ENCODE data around the gene GALNT9.
"Not testable (repeated sequence)": the region's sequence is repeated elsewhere in the genome, so short reads cannot be mapped to it uniquely, and the experiment has no call there.

Gene GALNT9

DNA sequence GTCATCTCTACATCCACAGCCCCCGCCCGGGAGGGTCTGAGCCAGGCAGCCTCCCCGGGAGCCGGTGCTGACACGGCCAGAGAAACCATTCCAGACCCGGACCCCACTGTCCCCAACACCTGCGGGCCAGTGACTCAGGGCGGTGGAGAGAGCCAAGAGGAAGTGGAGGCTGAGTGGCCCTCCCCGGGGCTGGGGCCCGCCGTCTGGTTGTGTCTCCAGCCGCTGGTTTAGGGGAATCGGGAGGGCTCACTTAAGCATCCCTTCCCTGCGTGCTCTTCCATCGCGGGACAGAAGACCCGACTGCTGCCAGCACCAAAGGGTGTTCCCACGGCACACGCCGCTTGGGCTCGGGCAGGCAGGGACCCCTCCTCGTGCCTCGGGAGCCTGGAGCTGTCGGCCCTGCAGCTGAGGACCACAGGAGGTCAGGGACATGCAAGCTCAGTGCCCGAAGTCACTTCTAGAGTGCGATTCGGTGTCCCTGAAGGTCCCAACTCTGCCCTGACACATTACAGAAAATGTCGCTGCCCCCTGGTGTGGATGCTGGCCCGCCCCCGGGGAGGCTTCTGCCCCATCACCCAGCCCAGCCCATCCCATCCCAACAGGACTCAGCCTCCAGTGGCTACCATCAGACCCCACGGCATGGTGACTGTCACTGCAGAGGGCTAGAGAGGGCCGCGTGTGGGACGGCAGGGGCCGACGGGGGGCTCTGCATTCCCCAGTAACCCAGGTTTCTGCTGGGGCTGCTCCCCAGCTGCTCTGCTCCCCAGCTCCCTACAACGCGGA is 50.8 kb downstream of the GALNT9 start:
- DNase-seq: no peak

DNA sequence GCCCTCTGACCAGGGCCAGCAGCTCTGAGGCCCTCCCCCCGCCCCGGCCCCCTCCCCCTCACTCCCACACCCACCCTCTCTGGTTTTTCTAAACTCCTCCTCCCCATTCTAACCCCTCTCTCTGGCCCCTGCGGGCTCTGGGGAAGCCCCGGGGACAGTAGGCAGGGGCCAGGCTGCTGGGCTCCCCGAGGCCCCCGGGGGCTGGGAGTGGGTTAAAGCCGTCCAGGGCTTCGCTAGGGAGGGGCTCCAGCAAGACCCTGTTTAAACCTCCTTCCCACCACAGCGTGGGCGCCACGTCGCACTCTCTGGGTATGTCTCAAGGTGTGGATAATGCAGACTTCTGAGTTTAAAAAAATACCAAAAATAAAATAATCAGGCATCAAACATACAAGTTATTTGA is 51.4 kb downstream of the GALNT9 start:
- DNase-seq: no peak

DNA sequence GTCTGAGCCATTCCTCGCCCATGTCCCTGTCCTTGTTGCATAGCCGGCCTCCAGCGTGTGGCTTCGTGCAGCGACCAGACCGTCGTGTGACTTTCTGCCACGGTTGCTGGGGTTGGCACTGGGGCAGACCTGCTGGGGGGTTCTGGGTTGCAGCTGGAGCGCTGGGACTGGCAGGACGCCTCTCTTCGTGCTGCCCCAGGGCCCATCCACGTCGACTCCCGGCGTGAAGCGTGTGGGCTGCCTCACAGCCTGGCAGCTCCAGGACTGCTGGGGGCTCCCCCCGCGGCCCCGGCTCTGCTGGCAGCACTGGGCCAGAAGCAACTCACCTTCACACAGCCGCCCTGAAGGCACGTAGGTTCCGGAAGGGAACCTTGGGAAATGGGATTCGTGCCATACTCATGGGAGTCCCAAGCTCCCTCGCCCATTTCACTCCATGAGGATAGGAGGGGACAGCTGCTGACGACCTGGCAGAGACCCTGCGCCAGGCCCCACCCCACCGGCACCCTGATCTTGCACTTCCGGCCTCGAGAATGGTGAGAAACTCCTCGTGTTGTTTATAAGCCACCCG is 51.9 kb downstream of the GALNT9 start:
- DNase-seq: no peak

DNA sequence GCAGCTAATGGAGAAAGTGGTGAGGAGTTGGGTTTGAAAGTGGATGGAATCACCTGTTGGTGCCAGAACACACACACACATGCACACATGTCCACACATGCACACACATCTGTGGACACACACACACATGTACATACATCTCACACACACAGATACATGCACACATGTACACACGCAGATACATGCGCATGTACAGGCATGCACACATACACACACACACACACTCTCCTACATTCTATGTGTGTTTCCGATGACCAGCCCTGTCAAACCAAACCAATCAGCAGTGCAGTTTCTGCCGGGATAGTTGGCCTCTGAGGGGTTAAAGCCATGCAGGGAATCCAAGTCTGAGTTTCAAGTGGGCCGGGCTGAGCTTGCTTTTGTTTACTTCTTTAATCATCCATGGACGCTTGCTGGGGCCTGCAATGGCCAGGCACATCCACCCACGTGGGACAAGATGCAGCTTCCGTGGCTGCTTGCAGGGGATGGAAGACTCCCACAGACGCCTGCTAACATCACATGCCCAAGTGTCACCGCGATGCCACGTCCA is 52.5 kb downstream of the GALNT9 start:
- no peak for DNase-seq

DNA sequence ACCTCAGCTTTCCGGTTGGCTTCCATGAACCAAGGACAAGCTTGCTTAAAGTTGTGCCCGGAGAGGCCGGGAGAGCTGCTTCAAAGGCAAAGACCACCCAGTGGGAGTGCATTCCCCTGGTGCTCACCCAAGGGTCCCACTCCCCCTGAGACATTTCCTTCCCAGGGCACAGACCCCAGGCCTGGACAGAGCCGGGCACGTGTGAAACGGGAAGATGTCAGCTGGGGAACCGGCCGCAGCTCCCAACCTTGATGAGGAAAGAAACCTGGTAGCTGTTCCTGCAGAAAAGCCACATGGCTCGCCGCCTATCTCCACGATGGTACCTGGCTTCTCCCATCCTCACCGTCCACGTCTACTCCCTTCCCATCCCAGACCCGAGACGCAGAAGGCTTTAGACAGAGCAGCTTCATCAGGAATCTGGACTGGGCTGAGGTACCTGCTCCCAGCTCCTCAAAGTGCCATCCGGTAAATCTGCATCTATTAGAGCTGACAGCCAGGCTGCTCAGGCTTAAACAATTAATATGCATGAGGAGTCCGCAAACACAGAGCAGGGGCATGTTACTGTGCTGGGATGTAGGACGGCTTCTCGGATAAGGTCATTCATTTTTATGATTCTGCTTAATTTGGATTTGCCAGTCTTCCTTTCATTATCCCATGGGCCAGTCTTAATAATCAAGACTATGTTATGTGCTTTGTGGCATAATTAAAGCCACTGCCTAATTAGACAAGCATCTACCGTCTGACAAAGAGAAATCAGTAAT is 53.1 kb downstream of the GALNT9 start:
- no peak for DNase-seq

DNA sequence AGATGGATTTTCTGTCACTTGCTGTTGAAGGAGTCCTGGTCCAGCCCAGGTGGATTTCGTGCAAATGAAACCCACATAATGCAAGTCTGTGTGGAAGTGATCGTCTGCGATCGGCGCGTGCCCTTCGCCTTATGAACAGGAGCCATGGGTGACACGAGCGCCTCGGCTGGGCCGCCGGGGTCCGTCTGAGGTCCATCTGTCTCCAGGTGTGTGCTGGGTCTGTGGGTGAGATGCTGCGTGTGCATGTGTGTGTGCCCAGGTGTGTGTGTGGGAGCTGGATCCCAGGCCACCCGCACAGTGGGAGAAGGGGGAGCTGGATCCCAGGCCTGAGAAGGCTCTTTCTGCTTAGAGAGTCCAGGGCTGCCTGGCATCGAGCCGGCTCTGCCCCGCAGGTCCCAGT is 53.8 kb downstream of the GALNT9 start:
- DNase-seq: no peak

DNA sequence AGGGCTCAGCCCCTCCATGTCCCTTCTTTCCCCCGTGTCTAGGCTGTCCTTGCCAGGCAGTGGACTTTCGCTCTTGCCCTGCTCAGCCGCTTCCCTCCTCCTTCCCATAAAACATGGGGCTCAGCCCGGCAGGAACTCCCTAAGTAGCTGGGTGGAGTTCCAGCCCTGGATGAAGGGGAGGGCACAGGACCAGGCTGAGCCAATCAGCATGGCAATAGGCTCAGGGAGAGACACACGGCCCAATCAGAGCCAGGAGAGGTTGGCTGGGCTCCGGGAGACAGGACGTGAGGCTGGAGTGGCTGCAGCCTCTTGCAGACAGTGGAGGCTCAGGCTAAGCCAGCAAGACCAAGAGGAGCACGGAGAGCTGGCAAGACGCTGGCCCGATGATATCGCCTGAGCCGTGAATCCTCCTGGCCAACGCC is 54.3 kb downstream of the GALNT9 start:
- no peak for DNase-seq

DNA sequence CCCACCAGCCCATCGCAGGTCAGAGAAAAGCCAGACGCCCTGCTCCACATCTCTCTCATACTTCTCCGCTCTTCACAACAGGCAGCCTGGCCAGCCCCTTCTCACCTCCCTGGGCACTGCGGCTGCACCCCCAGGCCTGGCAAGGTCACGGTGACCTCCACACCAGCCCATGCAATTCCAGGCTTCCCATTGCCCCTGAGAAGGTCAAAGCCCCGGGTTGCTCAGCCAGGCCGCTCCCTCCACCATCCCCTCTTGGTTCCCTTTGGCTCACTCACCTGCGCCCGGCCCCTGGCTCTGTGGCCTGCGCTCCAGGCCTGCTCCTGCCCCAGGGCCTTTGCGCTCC is 55.4 kb downstream of the GALNT9 start:
- DNase-seq: no peak

DNA sequence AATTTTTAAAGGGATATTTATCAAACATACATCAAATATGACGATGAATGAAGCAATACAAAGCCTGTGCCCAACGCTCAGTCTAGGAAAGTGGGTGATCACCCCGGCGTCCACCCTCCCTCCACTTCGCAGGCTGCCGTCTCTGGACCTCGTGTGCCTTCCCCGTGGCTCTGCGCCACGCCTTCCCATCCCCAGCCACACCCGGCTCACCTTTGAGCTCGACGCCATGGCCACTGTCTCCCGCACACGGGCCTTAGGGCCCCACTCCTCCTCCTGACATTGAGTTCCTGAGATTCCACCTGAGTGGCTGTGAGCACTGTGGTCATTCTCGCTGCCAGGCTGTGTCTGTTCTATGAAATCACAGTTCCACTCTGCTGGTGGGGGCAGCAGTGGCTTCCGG is 56.7 kb downstream of the GALNT9 start:
- no peak for DNase-seq

DNA sequence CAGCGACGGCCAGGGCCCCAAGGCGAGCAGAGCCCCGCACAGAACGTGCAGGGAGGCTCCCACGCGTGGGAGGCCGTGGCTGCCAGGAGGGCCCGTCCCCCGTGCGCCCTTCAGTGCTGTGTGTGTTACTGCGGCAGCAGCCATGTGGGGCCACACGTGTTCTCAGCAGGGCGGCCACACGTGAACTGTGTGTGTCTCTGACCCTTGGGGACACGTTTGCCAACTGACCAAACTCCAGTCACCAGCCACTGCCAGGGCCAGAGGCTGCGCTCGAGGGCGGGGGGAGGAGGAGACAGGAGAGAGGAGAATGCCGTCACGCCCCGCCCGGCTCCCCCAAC is 57.7 kb downstream of the GALNT9 start:
- DNase-seq: no peak

DNA sequence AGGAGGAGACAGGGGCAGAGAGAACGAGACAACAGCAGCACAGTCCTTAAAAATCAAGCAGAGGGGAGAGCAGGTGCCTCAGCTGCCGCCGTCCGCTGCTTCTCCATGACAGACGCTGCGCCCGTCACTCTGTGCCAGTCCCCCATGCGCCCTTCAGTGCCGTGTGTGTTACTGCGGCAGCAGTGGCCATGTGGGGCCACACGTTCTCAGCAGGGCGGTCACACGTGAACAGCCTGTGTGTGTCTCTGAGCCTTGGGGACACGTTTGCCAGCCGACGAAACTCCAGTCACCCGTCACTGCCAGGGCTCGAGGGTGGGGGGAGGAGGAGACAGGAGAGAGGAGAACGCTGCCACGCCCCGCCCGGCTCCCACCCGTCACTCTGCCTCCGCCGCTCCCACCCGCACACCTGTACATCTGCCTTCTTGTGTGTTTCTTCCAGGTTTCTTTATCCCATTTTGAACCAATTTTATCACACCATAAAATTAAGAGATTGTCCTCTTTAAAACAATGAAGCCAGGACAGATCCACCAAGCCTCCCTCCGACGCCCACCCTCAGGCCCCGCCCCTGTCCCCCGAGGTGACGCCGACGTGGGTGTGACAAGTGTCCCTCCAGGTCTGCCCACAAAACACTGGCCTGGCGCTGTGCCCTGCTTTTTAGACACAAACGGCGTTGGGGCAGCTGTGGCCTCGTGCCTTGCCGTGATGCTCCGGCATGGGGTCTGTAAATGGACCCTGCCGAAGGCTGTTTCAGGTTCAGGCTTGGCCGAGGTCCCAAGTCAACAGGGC is 58.2 kb downstream of the GALNT9 start:
- no peak for DNase-seq

DNA sequence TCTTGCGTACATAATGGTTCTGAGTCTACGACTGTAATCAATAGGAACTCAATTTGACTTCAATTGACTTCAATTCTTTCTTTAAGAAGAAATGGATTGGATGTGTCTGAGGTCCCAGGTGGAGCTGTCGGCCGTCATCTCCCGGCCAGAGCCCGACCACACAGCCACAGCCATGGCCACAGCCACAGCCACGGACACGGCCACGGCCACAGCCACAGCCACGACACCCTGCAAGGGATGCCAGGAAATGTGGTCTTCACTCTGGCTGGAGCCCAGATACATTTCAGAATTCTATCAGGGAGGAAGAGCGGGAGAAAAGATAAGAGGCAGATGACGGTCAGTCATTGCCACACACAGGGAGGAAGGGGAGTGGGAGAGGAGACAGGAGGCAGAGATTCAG is 58.9 kb downstream of the GALNT9 start:
- DNase-seq: no peak

DNA sequence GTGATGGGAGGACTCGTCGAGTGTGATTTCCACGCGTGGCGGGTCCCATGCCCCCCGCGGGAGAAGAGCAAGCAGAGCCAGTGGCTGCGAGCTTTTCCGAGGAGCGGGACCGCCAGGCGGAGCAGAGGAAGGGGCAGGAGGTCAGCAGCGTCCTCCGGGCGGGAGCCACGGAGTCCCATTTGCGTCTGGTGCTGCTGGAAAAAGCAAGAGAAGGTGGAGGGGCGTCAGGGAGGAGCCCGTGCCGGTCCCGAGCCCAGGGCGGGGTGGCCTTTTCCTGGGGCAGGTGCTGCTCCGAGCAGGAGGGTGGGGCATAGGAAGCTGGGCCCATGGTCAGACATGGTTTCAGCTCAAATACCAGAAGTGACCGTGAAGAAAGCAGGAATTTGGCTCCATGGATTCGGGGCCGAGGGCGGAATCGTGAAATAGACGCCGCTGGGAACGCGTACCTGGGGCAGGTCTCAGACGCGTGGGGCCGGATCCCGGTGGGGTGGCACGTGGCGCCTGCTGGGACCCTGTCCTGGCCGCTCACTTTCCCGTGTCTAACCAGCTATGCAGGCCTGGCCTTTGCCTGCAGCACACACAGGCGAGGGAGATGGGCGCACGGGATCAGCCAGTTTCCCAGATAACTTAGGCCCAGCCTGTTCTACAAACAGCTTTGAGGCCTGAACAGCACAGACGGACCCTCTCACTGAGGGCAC is 60.0 kb downstream of the GALNT9 start:
- DNase-seq: no peak

DNA sequence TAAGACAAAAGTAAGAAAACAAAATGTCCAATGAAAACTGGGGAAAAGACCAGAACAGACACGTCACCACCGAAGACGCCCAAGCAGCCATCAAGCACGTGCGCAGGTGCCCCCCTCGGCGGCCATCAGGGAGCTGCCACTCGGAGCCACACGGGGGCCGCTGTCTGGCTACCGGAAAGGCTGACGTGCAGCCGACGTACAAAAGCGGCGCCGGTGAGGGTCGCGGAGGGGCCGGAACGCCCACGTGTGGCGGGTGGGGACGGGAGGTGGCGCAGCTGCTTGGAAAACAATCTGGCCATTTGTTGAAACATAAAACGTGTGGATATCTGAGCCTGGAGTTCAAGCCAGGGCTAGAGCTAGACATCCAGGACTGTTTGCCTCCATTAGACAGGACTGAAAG is 60.7 kb downstream of the GALNT9 start:
- no peak for DNase-seq

DNA sequence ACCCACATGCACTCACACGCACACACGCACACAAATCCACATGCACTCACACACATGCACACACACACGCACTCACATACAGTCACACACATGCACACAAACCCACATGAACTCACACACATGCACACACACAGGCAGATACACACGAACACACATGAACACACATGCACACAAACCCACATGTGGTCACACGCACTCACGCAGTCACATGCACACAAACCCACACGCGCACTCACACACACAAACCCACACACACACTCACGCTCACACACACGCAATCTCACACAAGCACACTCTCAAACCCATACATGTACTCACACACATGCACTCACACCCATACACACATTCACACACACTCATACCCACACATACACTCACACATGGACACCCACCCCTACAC is 61.5 kb downstream of the GALNT9 start:
- DNase-seq: no peak

DNA sequence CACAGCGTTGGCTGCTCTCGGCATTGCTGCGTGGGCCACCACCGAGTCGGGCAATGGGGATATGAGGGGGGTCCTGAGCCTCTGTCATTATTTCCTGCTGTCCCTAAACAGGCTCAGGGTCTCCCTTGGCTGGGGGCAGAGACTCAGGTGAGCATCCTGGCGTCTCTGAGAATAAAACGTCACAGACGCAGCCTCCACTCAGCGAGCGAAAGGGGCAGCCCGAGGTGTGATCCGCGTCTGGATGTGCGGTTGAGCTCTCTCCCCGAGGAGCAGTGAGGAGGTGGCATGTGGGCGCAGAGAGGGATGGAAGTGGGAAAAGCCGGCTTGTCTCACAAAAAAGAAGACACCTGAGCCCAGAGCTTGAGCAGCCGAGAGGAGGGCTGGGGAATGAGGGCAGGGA is 62.6 kb downstream of the GALNT9 start:
- no peak for DNase-seq

DNA sequence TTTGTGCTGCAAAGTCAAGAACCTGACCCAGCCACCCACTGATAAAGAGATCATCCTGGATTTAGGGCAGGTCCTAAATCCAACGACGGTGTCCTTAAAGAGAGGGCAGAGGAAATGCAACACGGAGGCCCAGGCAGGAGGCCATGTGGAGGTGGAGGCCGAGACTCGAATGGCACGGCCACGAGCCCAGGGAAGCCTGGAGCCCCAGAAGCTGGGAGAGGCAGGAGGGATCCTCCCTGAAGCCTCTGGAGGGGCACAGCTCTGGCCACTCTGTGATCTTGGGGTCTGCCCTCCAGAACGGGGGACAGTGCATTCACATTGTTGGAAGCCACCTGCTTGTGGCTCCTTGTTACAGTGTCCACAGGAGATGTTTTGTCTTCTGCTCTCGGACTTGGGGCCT is 63.0 kb downstream of the GALNT9 start:
- DNase-seq: no peak

DNA sequence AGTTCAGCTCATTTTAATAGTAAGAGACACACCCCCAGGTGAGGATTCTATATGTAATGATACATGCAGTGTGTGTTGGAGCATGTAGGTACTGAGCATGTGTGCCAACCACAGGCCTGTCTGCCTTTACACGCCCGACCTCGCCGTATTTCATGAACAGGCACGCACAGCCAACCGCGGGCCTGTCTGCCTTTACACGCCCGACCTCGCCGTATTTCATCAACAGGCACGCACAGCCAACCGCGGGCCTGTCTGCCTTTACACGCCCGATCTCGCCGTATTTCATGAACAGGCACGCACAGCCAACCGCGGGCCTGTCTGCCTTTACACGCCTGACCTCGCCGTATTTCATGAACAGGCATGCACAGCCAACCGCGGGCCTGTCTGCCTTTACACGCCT is 63.6 kb downstream of the GALNT9 start:
- not testable (repeated sequence) for DNase-seq

DNA sequence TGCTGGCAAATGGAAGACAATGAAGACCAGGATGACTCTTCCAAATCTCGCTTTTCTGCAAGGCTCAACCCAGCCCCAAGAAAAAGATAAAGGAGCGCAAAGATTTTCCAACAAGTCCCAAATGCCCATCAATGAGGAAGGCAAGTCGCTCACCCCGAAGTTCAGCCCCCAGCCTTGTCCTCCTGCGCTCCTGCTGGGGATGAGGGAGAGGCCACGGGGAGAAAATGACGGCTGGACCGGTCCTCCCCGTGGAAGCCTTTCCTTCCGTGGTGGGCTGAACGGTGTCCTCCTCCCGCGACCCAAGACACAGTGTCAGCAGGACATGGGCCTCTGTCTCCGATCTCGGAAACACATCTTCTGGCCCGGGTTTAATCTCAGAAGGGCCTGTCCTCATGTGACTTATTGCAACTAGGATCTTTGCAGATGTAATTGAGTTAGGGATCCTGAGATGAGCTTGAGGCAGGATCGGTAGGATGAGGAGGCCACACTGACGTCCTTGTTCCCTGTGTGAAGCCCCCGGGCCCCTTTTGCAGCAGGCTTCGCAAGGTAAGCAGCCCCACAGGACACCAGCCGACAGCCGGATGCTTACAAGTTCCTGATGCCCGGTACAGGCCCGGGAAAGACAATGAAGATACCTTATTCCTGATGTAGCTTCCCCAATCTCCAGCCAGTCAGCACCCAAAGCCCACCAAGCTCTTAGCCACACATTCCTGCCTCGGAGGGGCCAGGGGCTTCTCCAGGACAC is 64.2 kb downstream of the GALNT9 start:
- DNase-seq: no peak

DNA sequence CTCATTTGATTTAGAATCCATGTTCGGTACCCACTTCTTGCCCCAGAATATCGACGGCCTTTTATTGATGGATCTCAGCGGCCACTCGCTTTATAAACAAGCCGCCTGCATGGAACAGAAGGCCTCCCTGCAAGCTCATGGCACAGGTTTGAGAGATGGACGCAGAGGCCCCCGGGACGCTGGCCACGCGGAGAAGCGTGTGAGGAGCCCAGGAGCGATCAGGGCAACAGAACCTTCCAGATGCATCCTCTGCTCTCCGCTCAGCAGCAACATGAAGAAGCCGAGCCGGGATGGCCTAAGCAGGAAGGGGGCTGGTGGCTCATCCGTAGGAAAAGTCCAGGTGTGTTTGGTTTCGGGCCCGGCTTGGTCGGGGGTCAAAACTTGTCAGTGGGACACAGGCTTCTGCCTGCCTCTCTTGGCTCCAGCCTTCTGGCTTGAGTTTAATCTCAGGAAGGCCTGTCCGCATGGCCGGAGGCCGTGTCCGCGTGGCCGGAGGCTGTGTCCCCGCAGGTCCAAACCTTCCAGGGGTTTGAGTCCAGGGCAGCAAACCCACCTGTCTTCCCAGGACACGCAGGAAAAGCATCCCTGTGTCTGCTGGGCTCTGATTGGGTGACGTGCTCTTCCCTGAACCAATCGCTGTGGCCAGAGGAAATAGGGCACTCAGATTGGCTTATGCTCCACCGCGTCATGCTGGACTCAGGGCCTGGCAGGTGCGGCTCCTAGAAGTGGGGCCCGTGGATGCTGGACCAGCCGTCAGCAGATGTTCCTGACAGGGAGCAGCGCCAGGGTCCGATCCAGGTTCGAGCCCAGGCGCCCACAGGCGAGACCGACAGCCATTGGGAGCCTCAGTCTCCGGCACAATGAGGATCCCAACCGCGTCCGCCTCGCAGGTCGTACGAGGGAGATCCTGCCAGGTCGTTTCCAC is 65.0 kb downstream of the GALNT9 start:
- no peak for DNase-seq
